Measurements from ENCODE around the gene CCR7. TPM values are rescaled to one million over a fixed set of nuclear protein-coding genes. Genes with fewer than 3 reads are reported as not detected.

The CCR7 gene
- total and polyA plus RNA-seq, 2 of the 13 experiments (the other 11 are each of a cell fraction or from before 2014, with no cell fraction given), result 0.04 to 0.53 TPM

DNA sequence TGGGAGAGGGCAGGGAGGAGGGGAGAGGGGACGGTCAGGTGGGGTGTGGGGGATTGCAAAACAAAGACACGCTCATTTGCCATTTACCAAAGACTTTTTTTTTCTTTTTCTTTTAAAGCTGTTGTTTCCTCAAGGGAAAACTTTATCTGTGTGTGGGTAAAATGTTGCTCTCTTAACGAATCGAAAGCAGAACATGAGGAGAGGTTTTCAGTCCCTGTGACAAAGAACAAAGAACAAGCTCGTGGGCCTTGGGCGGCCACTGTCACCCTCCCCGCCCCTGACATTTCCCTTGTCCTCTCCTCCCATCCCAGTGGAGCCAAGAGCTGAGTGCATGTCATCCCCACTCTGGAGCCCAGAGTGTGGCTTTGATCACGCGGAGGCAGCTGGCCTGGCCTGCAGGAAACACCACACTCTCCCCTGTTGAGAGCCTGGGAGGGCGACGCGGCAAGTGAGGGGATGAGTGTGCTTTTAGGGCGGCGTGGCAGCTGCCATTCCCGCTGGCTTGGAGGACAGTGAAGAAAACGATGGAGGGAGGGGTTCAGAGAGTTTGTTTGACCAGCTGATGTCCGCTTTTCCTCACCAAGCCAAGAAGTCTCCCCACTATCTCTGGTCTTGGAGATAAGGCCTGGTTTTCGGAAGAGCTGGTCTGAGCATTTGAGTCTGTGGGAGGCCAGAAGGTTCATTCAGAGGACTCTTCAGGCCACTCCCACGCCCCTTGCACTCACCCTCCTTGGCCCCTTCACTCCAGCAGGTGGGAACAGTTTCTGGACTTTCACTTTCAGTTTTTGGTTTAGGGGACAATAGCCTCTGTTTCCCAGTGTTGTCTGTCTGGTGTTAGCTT, 11.4 kb downstream of the CCR7 start (continued):
- TF ChIP-seq, protein P1, sequence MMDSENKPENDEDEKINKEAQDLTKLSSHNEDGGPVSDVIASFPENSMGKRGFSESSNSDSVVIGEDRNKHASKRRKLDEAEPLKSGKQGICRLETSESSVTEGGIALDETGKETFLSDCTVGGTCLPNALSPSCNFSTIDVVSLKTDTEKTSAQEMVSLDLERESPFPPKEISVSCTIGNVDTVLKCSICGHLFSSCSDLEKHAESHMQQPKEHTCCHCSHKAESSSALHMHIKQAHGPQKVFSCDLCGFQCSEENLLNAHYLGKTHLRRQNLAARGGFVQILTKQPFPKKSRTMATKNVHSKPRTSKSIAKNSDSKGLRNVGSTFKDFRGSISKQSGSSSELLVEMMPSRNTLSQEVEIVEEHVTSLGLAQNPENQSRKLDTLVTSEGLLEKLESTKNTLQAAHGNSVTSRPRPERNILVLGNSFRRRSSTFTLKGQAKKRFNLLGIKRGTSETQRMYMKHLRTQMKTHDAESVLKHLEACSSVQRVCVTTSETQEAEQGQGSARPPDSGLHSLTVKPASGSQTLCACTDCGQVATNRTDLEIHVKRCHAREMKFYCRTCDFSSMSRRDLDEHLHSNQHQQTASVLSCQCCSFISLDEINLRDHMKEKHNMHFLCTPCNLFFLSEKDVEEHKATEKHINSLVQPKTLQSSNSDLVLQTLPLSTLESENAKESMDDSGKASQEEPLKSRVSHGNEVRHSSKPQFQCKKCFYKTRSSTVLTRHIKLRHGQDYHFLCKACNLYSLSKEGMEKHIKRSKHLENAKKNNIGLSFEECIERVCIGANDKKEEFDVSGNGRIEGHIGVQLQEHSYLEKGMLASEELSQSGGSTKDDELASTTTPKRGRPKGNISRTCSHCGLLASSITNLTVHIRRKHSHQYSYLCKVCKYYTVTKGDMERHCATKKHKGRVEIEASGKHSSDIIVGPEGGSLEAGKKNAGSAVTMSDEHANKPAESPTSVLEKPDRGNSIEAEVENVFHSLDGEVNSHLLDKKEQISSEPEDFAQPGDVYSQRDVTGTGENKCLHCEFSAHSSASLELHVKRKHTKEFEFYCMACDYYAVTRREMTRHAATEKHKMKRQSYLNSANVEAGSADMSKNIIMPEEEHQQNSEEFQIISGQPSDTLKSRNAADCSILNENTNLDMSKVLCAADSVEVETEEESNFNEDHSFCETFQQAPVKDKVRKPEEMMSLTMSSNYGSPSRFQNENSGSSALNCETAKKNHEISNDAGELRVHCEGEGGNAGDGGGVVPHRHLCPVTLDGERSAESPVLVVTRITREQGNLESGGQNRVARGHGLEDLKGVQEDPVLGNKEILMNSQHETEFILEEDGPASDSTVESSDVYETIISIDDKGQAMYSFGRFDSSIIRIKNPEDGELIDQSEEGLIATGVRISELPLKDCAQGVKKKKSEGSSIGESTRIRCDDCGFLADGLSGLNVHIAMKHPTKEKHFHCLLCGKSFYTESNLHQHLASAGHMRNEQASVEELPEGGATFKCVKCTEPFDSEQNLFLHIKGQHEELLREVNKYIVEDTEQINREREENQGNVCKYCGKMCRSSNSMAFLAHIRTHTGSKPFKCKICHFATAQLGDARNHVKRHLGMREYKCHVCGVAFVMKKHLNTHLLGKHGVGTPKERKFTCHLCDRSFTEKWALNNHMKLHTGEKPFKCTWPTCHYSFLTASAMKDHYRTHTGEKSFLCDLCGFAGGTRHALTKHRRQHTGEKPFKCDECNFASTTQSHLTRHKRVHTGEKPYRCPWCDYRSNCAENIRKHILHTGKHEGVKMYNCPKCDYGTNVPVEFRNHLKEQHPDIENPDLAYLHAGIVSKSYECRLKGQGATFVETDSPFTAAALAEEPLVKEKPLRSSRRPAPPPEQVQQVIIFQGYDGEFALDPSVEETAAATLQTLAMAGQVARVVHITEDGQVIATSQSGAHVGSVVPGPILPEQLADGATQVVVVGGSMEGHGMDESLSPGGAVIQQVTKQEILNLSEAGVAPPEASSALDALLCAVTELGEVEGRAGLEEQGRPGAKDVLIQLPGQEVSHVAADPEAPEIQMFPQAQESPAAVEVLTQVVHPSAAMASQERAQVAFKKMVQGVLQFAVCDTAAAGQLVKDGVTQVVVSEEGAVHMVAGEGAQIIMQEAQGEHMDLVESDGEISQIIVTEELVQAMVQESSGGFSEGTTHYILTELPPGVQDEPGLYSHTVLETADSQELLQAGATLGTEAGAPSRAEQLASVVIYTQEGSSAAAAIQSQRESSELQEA (CRISPR knock-in tag; IDR thresholded peaks at IDR 0.05; ENCODE audit: not compliant biosample characterization), result no peak
- TF ChIP-seq ZNF772 (CRISPR knock-in tag; IDR thresholded peaks at IDR 0.05) (no peak), HMG20A (CRISPR knock-in tag; IDR thresholded peaks at IDR 0.05; ENCODE audit: borderline replicate concordance) (0 out of 2 replicates have a peak, but pooled peaks have one; percentile 10), MAF1 (CRISPR knock-in tag; IDR thresholded peaks at IDR 0.05; ENCODE audit: borderline replicate concordance) (no peak), ZNF879 (CRISPR knock-in tag; IDR thresholded peaks at IDR 0.05) (no peak), ZNF138 (CRISPR knock-in tag; IDR thresholded peaks at IDR 0.05; ENCODE audit: low read depth) (no peak), MXD4 (CRISPR knock-in tag; IDR thresholded peaks at IDR 0.05) (no peak), RXRA (CRISPR knock-in tag; IDR thresholded peaks at IDR 0.05) (no peak), ZFP62 (CRISPR knock-in tag; IDR thresholded peaks at IDR 0.05) (no peak), ZNF383 (CRISPR knock-in tag; IDR thresholded peaks at IDR 0.05; ENCODE audit: borderline replicate concordance) (no peak), SMYD3 (CRISPR knock-in tag; IDR thresholded peaks at IDR 0.05) (no peak), MEF2D (CRISPR knock-in tag; IDR thresholded peaks at IDR 0.05) (no peak; the same call in 1 of the 2 replicates), TEAD3 (CRISPR knock-in tag; optimal IDR thresholded peaks at IDR 0.05; ENCODE audit: borderline replicate concordance) (peak; percentile 43), ARID2 (CRISPR knock-in tag; IDR thresholded peaks at IDR 0.05; ENCODE audit: borderline replicate concordance) (no peak), CHCHD3 (CRISPR knock-in tag; IDR thresholded peaks at IDR 0.05) (no peak), CC2D1A (CRISPR knock-in tag; IDR thresholded peaks at IDR 0.05) (no peak)
- TF ChIP-seq, protein P2, sequence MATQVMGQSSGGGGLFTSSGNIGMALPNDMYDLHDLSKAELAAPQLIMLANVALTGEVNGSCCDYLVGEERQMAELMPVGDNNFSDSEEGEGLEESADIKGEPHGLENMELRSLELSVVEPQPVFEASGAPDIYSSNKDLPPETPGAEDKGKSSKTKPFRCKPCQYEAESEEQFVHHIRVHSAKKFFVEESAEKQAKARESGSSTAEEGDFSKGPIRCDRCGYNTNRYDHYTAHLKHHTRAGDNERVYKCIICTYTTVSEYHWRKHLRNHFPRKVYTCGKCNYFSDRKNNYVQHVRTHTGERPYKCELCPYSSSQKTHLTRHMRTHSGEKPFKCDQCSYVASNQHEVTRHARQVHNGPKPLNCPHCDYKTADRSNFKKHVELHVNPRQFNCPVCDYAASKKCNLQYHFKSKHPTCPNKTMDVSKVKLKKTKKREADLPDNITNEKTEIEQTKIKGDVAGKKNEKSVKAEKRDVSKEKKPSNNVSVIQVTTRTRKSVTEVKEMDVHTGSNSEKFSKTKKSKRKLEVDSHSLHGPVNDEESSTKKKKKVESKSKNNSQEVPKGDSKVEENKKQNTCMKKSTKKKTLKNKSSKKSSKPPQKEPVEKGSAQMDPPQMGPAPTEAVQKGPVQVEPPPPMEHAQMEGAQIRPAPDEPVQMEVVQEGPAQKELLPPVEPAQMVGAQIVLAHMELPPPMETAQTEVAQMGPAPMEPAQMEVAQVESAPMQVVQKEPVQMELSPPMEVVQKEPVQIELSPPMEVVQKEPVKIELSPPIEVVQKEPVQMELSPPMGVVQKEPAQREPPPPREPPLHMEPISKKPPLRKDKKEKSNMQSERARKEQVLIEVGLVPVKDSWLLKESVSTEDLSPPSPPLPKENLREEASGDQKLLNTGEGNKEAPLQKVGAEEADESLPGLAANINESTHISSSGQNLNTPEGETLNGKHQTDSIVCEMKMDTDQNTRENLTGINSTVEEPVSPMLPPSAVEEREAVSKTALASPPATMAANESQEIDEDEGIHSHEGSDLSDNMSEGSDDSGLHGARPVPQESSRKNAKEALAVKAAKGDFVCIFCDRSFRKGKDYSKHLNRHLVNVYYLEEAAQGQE (IDR thresholded peaks at IDR 0.05; ENCODE audit: borderline replicate concordance in 1 of 2, low read depth in 1 of 2, low read length in 2 of 2), result no peak
- TF ChIP-seq, protein P3, sequence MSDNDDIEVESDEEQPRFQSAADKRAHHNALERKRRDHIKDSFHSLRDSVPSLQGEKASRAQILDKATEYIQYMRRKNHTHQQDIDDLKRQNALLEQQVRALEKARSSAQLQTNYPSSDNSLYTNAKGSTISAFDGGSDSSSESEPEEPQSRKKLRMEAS (IDR thresholded peaks at IDR 0.05), result peak; percentile 41; the same call in 1 of the 2 replicates
